OCI-LY7 (cell line): ENCODE measurements around the gene AHR. TPM values are rescaled to one million over a fixed set of nuclear protein-coding genes. Genes with fewer than 3 reads are reported as not detected.

ENCODE experiments used
- Bru-seq: library from RNA; stranded (reverse); fragments of 400-500 nt; gene quantifications from one replicate; lab custom pipeline; 2021; lab: Mats Ljungman, UMichigan
- BruChase-seq, 2 experiments: library from RNA; stranded (reverse); fragments of 400-500 nt; gene quantifications; one replicate each; lab custom pipeline; 2021; lab: Mats Ljungman, UMichigan
- BruUV-seq: library from RNA; stranded (reverse); fragments of 400-500 nt; replicated peaks from 2 replicates; lab custom pipeline; 2021; lab: Mats Ljungman, UMichigan
- CTCF ChIA-PET: fragments of 300-600 bp; sonication (Branson Sonifier 250); formaldehyde crosslinking; loops from one replicate; lab custom pipeline; 2022; ENCODE audit warnings: antibody characterized with exemption; ENCODE audit not compliant: unreplicated experiment; lab: Charles Lee
- POLR2A ChIA-PET: fragments of 300-600 bp; sonication (Branson Sonifier 250); formaldehyde crosslinking; loops from one replicate; lab custom pipeline; 2022; ENCODE audit warnings: antibody characterized with exemption; lab: Charles Lee
- DNase-seq: peaks from one replicate; pipeline ENCODE4 v3.0.0-alpha.2; 2015; ENCODE audit warnings: low spot score
- H2AFZ ChIP-seq: fragments of 200-600 bp; sonication (generic), shearing (Covaris generic); 2 replicates; pipeline ENCODE4 v1.6.1; 2014; ENCODE audit warnings: mild to moderate bottlenecking, antibody characterized with exemption, low read length, moderate library complexity
- H3K27ac ChIP-seq: fragments of 200-600 bp; sonication (generic); 2 replicates; pipeline ENCODE4 v1.5.1; 2014; ENCODE audit warnings: mixed run types, low read depth, mild to moderate bottlenecking, moderate library complexity, low read length, inconsistent platforms; ENCODE audit not compliant: poor library complexity, severe bottlenecking
- H3K36me3 ChIP-seq: fragments of 200-600 bp; sonication (generic); 2 replicates; pipeline ENCODE4 v1.6.1; 2014; ENCODE audit warnings: mild to moderate bottlenecking, antibody characterized with exemption, low read length, moderate library complexity, mixed read lengths; ENCODE audit not compliant: insufficient read depth
- H3K4me1 ChIP-seq: fragments of 200-600 bp; sonication (generic); 2 replicates; pipeline ENCODE4 v1.5.1; 2014; ENCODE audit warnings: mild to moderate bottlenecking, low read length; ENCODE audit not compliant: insufficient read depth, poor library complexity, severe bottlenecking
- H3K4me2 ChIP-seq: fragments of 200-600 bp; sonication (generic); 2 replicates; pipeline ENCODE4 v1.6.1; 2014; ENCODE audit warnings: mild to moderate bottlenecking, low read length
- H3K4me3 ChIP-seq: fragments of 200-600 bp; sonication (generic); 2 replicates; pipeline ENCODE4 v1.5.1; 2014; ENCODE audit warnings: mild to moderate bottlenecking, low read depth, low read length; ENCODE audit not compliant: poor library complexity, severe bottlenecking
- H3K79me2 ChIP-seq: fragments of 200-600 bp; sonication (generic); 2 replicates; pipeline ENCODE4 v1.6.1; 2016; ENCODE audit warnings: low read depth, mild to moderate bottlenecking, low read length, moderate library complexity, mixed read lengths; ENCODE audit not compliant: insufficient read depth
- H3K9me2 ChIP-seq: fragments of 200-600 bp; sonication (generic); 2 replicates; pipeline ENCODE4 v1.6.1; 2016; ENCODE audit warnings: mild to moderate bottlenecking, low read length, mixed read lengths; ENCODE audit not compliant: insufficient read depth
- H3K9me3 ChIP-seq: fragments of 200-600 bp; sonication (generic); 2 replicates; pipeline ENCODE4 v1.6.1; 2014; ENCODE audit warnings: mild to moderate bottlenecking, mixed run types, low read length, mixed read lengths
- H4K20me1 ChIP-seq: fragments of 200-600 bp; sonication (generic); 2 replicates; pipeline ENCODE4 v1.6.1; 2014; ENCODE audit warnings: mild to moderate bottlenecking, antibody characterized with exemption, low read length, moderate library complexity, mixed read lengths; ENCODE audit not compliant: insufficient read depth
- EZH2phosphoT487 ChIP-seq: fragments of 200-600 bp; sonication (generic); IDR thresholded peaks from 2 replicates; pipeline ENCODE4 v1.6.1; 2018; ENCODE audit warnings: low read depth, borderline replicate concordance, mild to moderate bottlenecking, mixed run types, antibody characterized with exemption, low read length, moderate library complexity, mixed read lengths
- intact Hi-C: fragments of 100-400 bp; cut with micrococcal nuclease; formaldehyde crosslinking; loops from one replicate; pipeline ENCODE4 v1.10.0; 2022; ENCODE audit not compliant: unreplicated experiment
- long read RNA-seq: library from polyadenylated mRNA; stranded (forward); transcript quantifications from one replicate; pipeline ENCODE4 v2.0.0, GENCODE V29; 2022
- total RNA-seq, 2 experiments: library from RNA; depleted of rRNA in 1 of 2; stranded (reverse); fragments of >200 nt in 1 of 2; shearing (Covaris generic) in 1 of 2; gene quantifications; 2 replicates each; pipeline ENCODE4 v1.2.3, GENCODE V29; 2014 to 2022
- TF ChIP-seq, protein P1 (sequence below): fragments of 200-600 bp; sonication (generic); conservative IDR thresholded peaks from 2 replicates; pipeline ENCODE4 v1.5.1; 2014; ENCODE audit warnings: mild to moderate bottlenecking, antibody characterized with exemption, low read length, moderate library complexity, mixed read lengths

The AHR gene
- total RNA-seq (2014; rRNA removed; shearing (Covaris generic)) (not detected in 2 replicates), total RNA-seq (2022) (not detected in 2 replicates), Bru-seq, nascent RNA (percentile 1 among the genes with signal in this experiment), BruChase-seq, experiment 1, labeled RNA remaining after a 6-hour chase (percentile 0 among the genes with signal in this experiment), BruChase-seq, experiment 2, labeled RNA remaining after a 2-hour chase (percentile 5 among the genes with signal in this experiment)
- long read RNA-seq: 0 reads

DNA sequence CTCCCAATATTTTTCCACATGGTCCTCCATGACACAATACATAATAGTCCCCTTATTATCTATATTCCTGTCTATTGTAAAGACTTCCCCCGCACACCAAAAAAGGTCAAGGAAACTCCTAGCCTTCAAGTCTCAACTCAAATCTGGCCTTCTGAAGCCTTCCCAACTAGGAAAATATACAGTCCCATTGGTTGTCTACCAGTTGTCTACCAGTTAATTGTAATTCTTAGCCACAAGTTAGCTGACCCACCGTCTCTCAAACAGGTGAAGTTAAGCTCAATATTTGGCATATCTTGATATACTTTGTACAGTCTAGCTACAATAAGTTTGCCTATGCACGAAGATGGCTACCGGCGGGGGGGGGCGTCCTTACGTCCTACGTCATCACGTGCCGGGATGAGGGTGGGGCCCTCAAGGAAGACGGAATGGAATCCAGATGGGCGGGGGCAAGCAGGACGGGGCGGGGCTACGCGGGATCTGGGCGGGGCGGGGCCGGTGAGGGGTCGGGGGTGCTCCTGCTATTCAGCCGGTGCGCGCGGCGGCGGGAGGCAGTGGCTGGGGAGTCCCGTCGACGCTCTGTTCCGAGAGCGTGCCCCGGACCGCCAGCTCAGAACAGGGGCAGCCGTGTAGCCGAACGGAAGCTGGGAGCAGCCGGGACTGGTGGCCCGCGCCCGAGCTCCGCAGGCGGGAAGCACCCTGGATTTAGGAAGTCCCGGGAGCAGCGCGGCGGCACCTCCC lies at the start of gene AHR:
AHR (plus strand) TSS at position 551 of the 738 bp plus-strand sequence. CDS start 613 bp downstream, outside the sequence.
- no peak within 1 kb of the TSS for H3K27ac ChIP-seq
- no peaks in the 10 kb centered on the region for H3K79me2 ChIP-seq
- peak within 1 kb of the TSS; percentile 56; the same call in 1 of the 2 replicates for H3K4me2 ChIP-seq
- no peaks in the 10 kb centered on the region for H4K20me1 ChIP-seq
- CTCF ChIA-PET: interaction anchor here (0.6 kb wide), 1 partner anchor 697 kb away, joined by 3 read pairs; no protein-coding TSS in a partner anchor
- H3K4me1 ChIP-seq: no peaks in the 10 kb centered on the region
- peak; percentile 16 for DNase-seq
- BruUV-seq: no TSS peak
- H3K4me3 ChIP-seq: no peak within 1 kb of the TSS
- no peaks in the 10 kb centered on the region for H3K36me3 ChIP-seq
- TF ChIP-seq, protein P1, sequence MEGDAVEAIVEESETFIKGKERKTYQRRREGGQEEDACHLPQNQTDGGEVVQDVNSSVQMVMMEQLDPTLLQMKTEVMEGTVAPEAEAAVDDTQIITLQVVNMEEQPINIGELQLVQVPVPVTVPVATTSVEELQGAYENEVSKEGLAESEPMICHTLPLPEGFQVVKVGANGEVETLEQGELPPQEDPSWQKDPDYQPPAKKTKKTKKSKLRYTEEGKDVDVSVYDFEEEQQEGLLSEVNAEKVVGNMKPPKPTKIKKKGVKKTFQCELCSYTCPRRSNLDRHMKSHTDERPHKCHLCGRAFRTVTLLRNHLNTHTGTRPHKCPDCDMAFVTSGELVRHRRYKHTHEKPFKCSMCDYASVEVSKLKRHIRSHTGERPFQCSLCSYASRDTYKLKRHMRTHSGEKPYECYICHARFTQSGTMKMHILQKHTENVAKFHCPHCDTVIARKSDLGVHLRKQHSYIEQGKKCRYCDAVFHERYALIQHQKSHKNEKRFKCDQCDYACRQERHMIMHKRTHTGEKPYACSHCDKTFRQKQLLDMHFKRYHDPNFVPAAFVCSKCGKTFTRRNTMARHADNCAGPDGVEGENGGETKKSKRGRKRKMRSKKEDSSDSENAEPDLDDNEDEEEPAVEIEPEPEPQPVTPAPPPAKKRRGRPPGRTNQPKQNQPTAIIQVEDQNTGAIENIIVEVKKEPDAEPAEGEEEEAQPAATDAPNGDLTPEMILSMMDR: no peak
- TF ChIP-seq EZH2phosphoT487: no peak
- H3K9me2 ChIP-seq: no peaks in the 10 kb centered on the region
- POLR2A ChIA-PET: interaction anchor here (0.7 kb wide), 1 partner anchor 309 kb away, joined by 4 read pairs; no protein-coding TSS in a partner anchor
- H3K9me3 ChIP-seq: no peaks in the 10 kb centered on the region
- intact Hi-C loops: no loop called here
- peak within 1 kb of the TSS; percentile 34; the same call in 1 of the 2 replicates for H2AFZ ChIP-seq

DNA sequence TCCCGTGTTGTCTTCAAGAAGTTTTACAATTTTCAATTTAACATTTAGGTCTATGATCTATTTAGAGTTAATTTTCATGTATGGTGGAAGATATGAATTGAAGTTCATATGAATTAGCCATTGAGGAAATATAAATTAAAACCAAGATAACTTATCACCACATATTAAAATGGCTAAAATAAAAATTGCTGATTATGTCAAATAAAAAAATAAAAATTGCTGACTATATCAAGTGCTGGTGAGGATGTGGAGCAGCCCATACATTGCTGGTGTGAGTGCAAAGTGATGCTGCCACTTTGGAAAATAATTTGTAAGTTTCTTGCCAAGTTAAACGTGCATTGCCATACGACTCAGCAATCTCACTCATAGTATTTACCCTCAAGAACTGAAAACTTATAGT lies 44.6 kb upstream of the AHR start:
- no peak for DNase-seq
- Histone ChIP-seq H3K9me3 (no peaks in the 10 kb centered on the region), H3K9me2 (no peaks in the 10 kb centered on the region), H2AFZ (no peak overlapping the region), H3K4me1 (no peaks in the 10 kb centered on the region), H4K20me1 (no peaks in the 10 kb centered on the region), H3K79me2 (no peaks in the 10 kb centered on the region), H3K4me2 (no peak overlapping the region), H3K36me3 (no peaks in the 10 kb centered on the region), H3K27ac (no peak overlapping the region), H3K4me3 (no peak overlapping the region)
- TF ChIP-seq, protein P1: no peak
- no peak for TF ChIP-seq EZH2phosphoT487
- intact Hi-C loops: no loop called here
- ChIA-PET POLR2A (no interaction called here), CTCF (no interaction called here)
- no TSS peak for BruUV-seq

- intact Hi-C loops: no loop called here
- Histone ChIP-seq H2AFZ (no peak overlapping the region), H3K4me3 (no peak overlapping the region), H3K36me3 (no peaks in the 10 kb centered on the region), H3K79me2 (no peaks in the 10 kb centered on the region), H4K20me1 (no peaks in the 10 kb centered on the region), H3K4me1 (no peaks in the 10 kb centered on the region), H3K4me2 (no peak overlapping the region), H3K27ac (no peak overlapping the region), H3K9me3 (no peaks in the 10 kb centered on the region), H3K9me2 (no peaks in the 10 kb centered on the region)
- TF ChIP-seq EZH2phosphoT487: no peak
- TF ChIP-seq, protein P1: no peak
- BruUV-seq: no TSS peak
- CTCF ChIA-PET: no interaction called here
- POLR2A ChIA-PET: no interaction called here
- DNase-seq: no peak
These were observed 42.5 kb upstream of the AHR start for GRCh38 chr7:17255926-17256325.
